Chondrocyte (in vitro differentiated cells): ENCODE data around the gene CACNA1F. TPM values are rescaled to one million over a fixed set of nuclear protein-coding genes. Genes with fewer than 3 reads are reported as not detected.

Experiments used
- DNase-seq: peaks from one replicate; pipeline ENCODE4 v3.0.0; 2021; ENCODE audit warnings: mixed read lengths, low spot score
- H3K27ac Mint-ChIP-seq: one replicate; pipeline ENCODE4 v1.8.0; 2021; ENCODE audit warnings: mild to moderate bottlenecking, moderate library complexity, mixed read lengths; ENCODE audit not compliant: unreplicated experiment
- H3K27me3 Mint-ChIP-seq: 2 replicates; pipeline ENCODE4 v1.8.0; 2021; ENCODE audit warnings: low read depth, mixed read lengths
- H3K36me3 Mint-ChIP-seq: 2 replicates; pipeline ENCODE4 v1.8.0; 2021; ENCODE audit warnings: low read depth, mixed read lengths
- H3K4me1 Mint-ChIP-seq: 2 replicates; pipeline ENCODE4 v1.8.0; 2021; ENCODE audit warnings: low read depth, mild to moderate bottlenecking, mixed read lengths
- H3K4me3 Mint-ChIP-seq: one replicate; pipeline ENCODE4 v1.8.0; 2021; ENCODE audit warnings: mild to moderate bottlenecking, moderate library complexity, mixed read lengths; ENCODE audit not compliant: unreplicated experiment
- H3K9me3 Mint-ChIP-seq: 2 replicates; pipeline ENCODE4 v1.8.0; 2021; ENCODE audit warnings: low read depth, mixed read lengths
- CTCF ChIP-seq: fragments of 200-600 bp; sonication (generic); IDR thresholded peaks from 2 replicates; pipeline ENCODE4 v1.5.0; 2021; ENCODE audit warnings: antibody characterized with exemption, mild to moderate bottlenecking, moderate library complexity
- total RNA-seq: library from RNA; stranded (reverse); gene quantifications from 3 replicates; pipeline ENCODE4 v1.2.1, GENCODE V29; 2021

The CACNA1F gene
- total RNA-seq, 1 donor from 2014 or later, result not detected

- peak; percentile 86 for DNase-seq
- Mint-ChIP-seq H3K4me1 (peaks cover 15% of the 10 kb centered on the region), H3K4me3 (peak overlapping the region; percentile 66), H3K27ac (peak overlapping the region; percentile 49), H3K36me3 (peaks cover 6% of the 10 kb centered on the region), H3K9me3 (peaks cover 3% of the 10 kb centered on the region), H3K27me3 (no peaks in the 10 kb centered on the region)
- TF ChIP-seq CTCF, result no peak
These were observed 49.3 kb downstream of the CACNA1F start for GRCh38 chrX:49183701-49184281.

DNA sequence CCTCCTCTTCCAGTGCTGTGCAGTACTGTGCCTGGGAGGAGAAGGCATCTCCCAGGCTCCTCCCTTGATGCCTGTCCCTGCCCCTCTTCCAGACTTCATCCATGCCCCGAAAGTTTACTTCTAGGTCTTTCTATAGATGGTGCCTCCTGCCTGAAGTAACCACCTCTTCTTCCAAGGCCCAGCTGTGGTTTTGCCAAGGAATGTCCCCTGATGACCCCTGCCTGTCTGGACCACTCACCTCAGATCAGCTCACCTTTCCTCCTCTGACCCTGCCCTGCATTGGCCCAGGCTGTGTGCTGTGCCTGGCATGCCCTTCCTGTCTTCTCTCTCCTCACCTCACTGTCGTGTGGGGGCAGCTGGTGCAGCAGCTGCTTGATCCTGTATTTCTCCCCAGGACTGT, 53.8 kb downstream of the CACNA1F start:
- Mint-ChIP-seq H3K27ac (no peak overlapping the region), H3K36me3 (peaks cover 16% of the 10 kb centered on the region), H3K27me3 (no peaks in the 10 kb centered on the region), H3K9me3 (peaks cover 3% of the 10 kb centered on the region), H3K4me1 (peaks cover 7% of the 10 kb centered on the region), H3K4me3 (no peak overlapping the region)
- no peak for TF ChIP-seq CTCF
- no peak for DNase-seq

DNA sequence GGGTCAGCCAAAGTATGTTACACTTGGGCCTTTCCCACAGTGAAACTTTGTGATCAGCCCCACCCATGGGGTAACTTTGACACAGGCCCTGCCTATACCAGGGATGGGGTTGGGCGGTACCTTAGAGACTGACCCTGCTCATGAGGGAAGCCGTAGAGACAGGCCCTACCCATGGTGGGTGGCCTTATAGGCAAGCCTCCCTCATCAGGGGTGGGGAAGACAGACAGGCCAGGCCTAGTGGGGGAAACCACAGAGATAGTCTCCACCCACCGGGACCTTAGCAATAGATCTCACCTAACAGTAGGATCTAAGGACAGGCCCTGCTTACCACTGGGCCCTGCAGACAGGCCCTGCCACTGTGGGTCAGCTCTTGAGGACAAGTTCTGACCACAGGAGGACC, 54.6 kb downstream of the CACNA1F start:
- Mint-ChIP-seq H3K27me3 (no peaks in the 10 kb centered on the region), H3K27ac (no peak overlapping the region), H3K36me3 (peaks cover 16% of the 10 kb centered on the region), H3K4me1 (peaks cover 3% of the 10 kb centered on the region), H3K4me3 (no peak overlapping the region), H3K9me3 (peaks cover 3% of the 10 kb centered on the region)
- no peak for DNase-seq
- no peak for TF ChIP-seq CTCF

GRCh38 chrX:49177873-49178480, 55.2 kb downstream of the CACNA1F start:
- H3K4me3 Mint-ChIP-seq, result no peak overlapping the region
- H3K27ac Mint-ChIP-seq, result no peak overlapping the region
- TF ChIP-seq CTCF, result no peak
- H3K4me1 Mint-ChIP-seq, result peaks cover 9% of the 10 kb centered on the region
- H3K27me3 Mint-ChIP-seq, result no peaks in the 10 kb centered on the region
- H3K36me3 Mint-ChIP-seq, result peaks cover 16% of the 10 kb centered on the region
- H3K9me3 Mint-ChIP-seq, result peaks cover 5% of the 10 kb centered on the region
- no peak for DNase-seq

DNA sequence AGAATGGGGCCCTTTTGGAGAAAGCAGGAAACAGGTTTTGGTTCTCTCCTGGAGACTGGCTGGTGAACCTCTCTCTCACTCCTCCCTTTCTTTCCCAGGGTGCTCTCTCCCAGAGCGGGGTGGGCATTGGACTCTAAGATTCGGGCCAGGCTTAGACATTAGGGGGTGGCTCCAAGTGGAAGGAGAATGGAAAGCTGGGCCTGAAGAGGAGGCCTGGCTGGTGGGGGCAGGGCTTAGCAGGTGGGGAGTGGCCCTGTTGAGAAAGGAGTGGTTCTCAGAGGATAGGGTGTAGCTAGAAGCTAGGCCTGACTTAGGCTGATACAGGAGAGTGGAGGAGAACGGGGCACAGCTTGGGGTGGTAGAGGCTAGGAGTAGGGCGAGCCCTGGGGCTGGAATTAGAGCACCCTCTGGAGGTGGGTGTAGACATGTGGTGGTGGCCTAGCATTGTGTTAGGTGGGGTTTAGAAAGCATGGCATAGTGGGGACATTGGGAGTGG, 55.8 kb downstream of the CACNA1F start:
- TF ChIP-seq CTCF, result no peak
- Mint-ChIP-seq H3K27me3 (no peaks in the 10 kb centered on the region), H3K4me3 (no peak overlapping the region), H3K4me1 (peaks cover 13% of the 10 kb centered on the region), H3K36me3 (peaks cover 16% of the 10 kb centered on the region), H3K27ac (peak overlapping the region; percentile 23), H3K9me3 (peaks cover 5% of the 10 kb centered on the region)
- no peak for DNase-seq
